Transverse colon (tissue), 4 donors: Measurements from ENCODE around the gene C1GALT1C1.
"Not testable (repeated sequence)": the region's sequence is repeated elsewhere in the genome, so short reads cannot be mapped to it uniquely, and the experiment has no call there.

Source experiments
- EP300 ChIP-seq: sonication (generic); formaldehyde crosslinking; IDR thresholded peaks from one replicate; pipeline ENCODE4 v1.6.1; 2017; ENCODE audit warnings: antibody characterized with exemption, low read depth
- POLR2A ChIP-seq: fragments of 450-650 bp; IDR thresholded peaks from one replicate; pipeline ENCODE4 v1.6.1; 2016; ENCODE audit warnings: antibody characterized with exemption, mild to moderate bottlenecking, moderate library complexity
- POLR2AphosphoS5 ChIP-seq, 3 donors: sonication (generic); formaldehyde crosslinking; IDR thresholded peaks; one replicate each; pipeline ENCODE4 v1.6.1; 2016; ENCODE audit warnings: antibody characterized with exemption in 3 of 3
- TF ChIP-seq, protein P1 (sequence below), 5 experiments: fragments of 200-600 bp in 3 of 5; fragments of 450-650 bp in 2 of 5; sonication (generic) in 3 of 5; IDR thresholded peaks; 1 replicate in 2 of 5; 2 replicates in 3 of 5; pipeline ENCODE4 v1.5.1; 2016 to 2017; ENCODE audit warnings: antibody characterized with exemption in 5 of 5, inconsistent platforms in 3 of 5, mild to moderate bottlenecking in 2 of 5, moderate library complexity in 1 of 5

DNA sequence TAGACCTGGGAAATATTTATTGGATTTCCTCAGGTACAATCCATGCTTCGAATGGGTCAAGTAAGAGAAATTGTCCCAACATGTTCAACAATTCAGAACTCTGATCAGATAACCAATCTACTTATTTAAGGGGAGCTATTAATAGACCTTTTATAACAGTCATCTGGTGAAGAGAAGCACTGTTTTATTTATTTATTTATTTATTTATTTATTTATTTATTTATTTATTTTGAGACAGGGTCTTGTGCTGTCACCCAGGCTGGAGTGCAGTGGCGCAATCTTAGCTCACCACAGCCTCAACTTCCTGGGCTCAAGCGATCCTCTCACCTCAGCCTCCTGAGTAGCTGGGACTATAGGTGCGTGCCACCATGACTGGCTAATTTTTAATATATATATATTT, 34.7 kb upstream of the C1GALT1C1 start:
- TF ChIP-seq, protein P1, sequence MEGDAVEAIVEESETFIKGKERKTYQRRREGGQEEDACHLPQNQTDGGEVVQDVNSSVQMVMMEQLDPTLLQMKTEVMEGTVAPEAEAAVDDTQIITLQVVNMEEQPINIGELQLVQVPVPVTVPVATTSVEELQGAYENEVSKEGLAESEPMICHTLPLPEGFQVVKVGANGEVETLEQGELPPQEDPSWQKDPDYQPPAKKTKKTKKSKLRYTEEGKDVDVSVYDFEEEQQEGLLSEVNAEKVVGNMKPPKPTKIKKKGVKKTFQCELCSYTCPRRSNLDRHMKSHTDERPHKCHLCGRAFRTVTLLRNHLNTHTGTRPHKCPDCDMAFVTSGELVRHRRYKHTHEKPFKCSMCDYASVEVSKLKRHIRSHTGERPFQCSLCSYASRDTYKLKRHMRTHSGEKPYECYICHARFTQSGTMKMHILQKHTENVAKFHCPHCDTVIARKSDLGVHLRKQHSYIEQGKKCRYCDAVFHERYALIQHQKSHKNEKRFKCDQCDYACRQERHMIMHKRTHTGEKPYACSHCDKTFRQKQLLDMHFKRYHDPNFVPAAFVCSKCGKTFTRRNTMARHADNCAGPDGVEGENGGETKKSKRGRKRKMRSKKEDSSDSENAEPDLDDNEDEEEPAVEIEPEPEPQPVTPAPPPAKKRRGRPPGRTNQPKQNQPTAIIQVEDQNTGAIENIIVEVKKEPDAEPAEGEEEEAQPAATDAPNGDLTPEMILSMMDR (IDR thresholded peaks at IDR 0.05), result not testable (repeated sequence)
- TF ChIP-seq POLR2AphosphoS5 (IDR thresholded peaks at IDR 0.05); EP300; POLR2A: not testable (repeated sequence)
